Transverse colon (tissue), 4 donors: Measurements from ENCODE around the gene ZBTB20. TPM values are rescaled to one million over a fixed set of nuclear protein-coding genes. Genes with fewer than 3 reads are reported as not detected.

Experiments
- DNase-seq: peaks from one replicate; pipeline ENCODE4 v3.0.0-alpha.2; 2019
- H3K27ac ChIP-seq, 4 donors: fragments of 200-600 bp; sonication (generic); 2 replicates each; pipeline ENCODE4 v1.5.1; 2016 to 2018; ENCODE audit warnings: inconsistent platforms in 4 of 4
- H3K27me3 ChIP-seq: fragments of 200-600 bp; sonication (generic); 2 replicates; pipeline ENCODE4 v1.5.1; 2017; ENCODE audit warnings: inconsistent platforms
- H3K36me3 ChIP-seq, 4 donors: fragments of 200-600 bp; sonication (generic); 2 replicates each; pipeline ENCODE4 v1.5.1; 2017 to 2019; ENCODE audit warnings: inconsistent platforms in 4 of 4
- H3K4me1 ChIP-seq, 4 donors: fragments of 200-600 bp; sonication (generic); 2 replicates each; pipeline ENCODE4 v1.5.1; 2017 to 2020; ENCODE audit warnings: inconsistent platforms in 4 of 4
- H3K4me3 ChIP-seq, 4 donors: fragments of 200-600 bp; sonication (generic); 1 replicate in 1 of 4; 2 replicates in 3 of 4; pipeline versions ENCODE4 v1.5.1 to v1.6.1; 2017 to 2019; ENCODE audit warnings: inconsistent platforms in 4 of 4
- H3K9me3 ChIP-seq, 2 donors: fragments of 200-600 bp; sonication (generic); 2 replicates each; pipeline ENCODE4 v1.5.1; 2017 to 2019; ENCODE audit warnings: inconsistent platforms in 2 of 2
- CTCF ChIP-seq, 5 experiments: fragments of 200-600 bp in 3 of 5; fragments of 450-650 bp in 2 of 5; sonication (generic) in 3 of 5; IDR thresholded peaks; 1 replicate in 2 of 5; 2 replicates in 3 of 5; pipeline ENCODE4 v1.5.1; 2016 to 2017; ENCODE audit warnings: antibody characterized with exemption in 5 of 5, inconsistent platforms in 3 of 5, mild to moderate bottlenecking in 2 of 5, moderate library complexity in 1 of 5
- EP300 ChIP-seq: sonication (generic); formaldehyde crosslinking; IDR thresholded peaks from one replicate; pipeline ENCODE4 v1.6.1; 2017; ENCODE audit warnings: antibody characterized with exemption, low read depth
- POLR2A ChIP-seq: fragments of 450-650 bp; IDR thresholded peaks from one replicate; pipeline ENCODE4 v1.6.1; 2016; ENCODE audit warnings: antibody characterized with exemption, mild to moderate bottlenecking, moderate library complexity
- POLR2AphosphoS5 ChIP-seq, 3 donors: sonication (generic); formaldehyde crosslinking; IDR thresholded peaks; one replicate each; pipeline ENCODE4 v1.6.1; 2016; ENCODE audit warnings: antibody characterized with exemption in 3 of 3
- whole genome bisulfite sequencing, 2 donors: methylation state at CpG; one replicate each; pipeline ENCODE4 v1.1.5; 2018; ENCODE audit warnings: low coverage in 1 of 2; 5-methylcytosine and 5-hydroxymethylcytosine counted together
- in situ Hi-C, 4 donors: fragments of 200-750 bp; cut with MboI; loops; one replicate each; pipeline versions ENCODE4 v1.15.0 to v1.15.1; 2017; ENCODE audit warnings: low sequenced_read_pairs in 3 of 4, low pct_ligation_motif_present in 1 of 4, low pct_unique_long_range_greater_than_20kb in 1 of 4
- intact Hi-C: fragments of 100-400 bp; cut with DNase I; formaldehyde crosslinking; loops from one replicate; pipeline ENCODE4 v1.15.1; 2023; ENCODE audit warnings: low total_unique reads
- total RNA-seq, 4 donors: library from RNA; depleted of rRNA; stranded (reverse); fragments of >200 nt; gene quantifications; one replicate each; pipeline ENCODE4 v1.1.0, GENCODE V29; 2016

ZBTB20 gene
- total RNA-seq, 4 donors from 2014 or later: 44.6 to 50.5 (median 46.4) TPM

GRCh38 chr3:114525278-114525677 is 621.8 kb downstream of the ZBTB20 start:
- 94 to 96% methylated on average over 2 of the region's 2 CpGs for WGBS, 2 donors
- intact Hi-C loops (no loop called here), in situ Hi-C loops (no loop called here)
- no peak for DNase-seq
- no peak for TF ChIP-seq POLR2A
- TF ChIP-seq EP300: no peak
- no peak for TF ChIP-seq CTCF (IDR thresholded peaks at IDR 0.05)
- TF ChIP-seq POLR2AphosphoS5 (IDR thresholded peaks at IDR 0.05): no peak
- Histone ChIP-seq H3K4me1 (no peaks in the 10 kb centered on the region), H3K27me3 (no peaks in the 10 kb centered on the region), H3K36me3 (no peaks in the 10 kb centered on the region), H3K27ac (no peak overlapping the region), H3K4me3 (no peak overlapping the region), H3K9me3 (no peaks in the 10 kb centered on the region)

DNA sequence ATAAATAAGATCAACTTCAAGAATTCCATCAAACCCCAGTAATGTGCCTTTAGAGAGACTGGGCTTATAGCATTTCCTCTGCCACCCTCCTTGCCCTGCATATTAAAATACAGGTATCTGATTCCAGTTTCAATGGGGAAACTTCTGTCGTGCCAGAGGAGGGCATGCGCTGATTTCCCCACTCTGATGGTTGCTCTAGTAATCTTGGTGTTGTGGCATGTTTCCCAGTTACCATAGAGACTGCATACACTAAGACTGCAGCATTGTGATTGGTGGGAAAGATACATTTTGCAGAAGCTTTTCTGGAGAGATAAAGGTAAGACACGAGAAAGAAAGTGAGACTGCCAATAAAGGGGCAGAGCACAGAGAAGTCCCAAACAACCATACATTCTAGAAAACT is 627.7 kb downstream of the ZBTB20 start:
- Histone ChIP-seq H3K4me3 (no peak overlapping the region), H3K9me3 (no peaks in the 10 kb centered on the region), H3K4me1 (peaks cover 0 to 6% (median 0%) of the 10 kb centered on the region in 4 donors), H3K27me3 (no peaks in the 10 kb centered on the region), H3K27ac (no peak overlapping the region), H3K36me3 (no peaks in the 10 kb centered on the region)
- intact Hi-C loops (no loop called here), in situ Hi-C loops (no loop called here)
- TF ChIP-seq CTCF (IDR thresholded peaks at IDR 0.05) (no peak), POLR2A (no peak), POLR2AphosphoS5 (IDR thresholded peaks at IDR 0.05) (no peak), EP300 (no peak)
- WGBS, 2 donors: 21 to 36% methylated on average over 3 of the region's 3 CpGs
- DNase-seq: no peak

- no peak overlapping the region for H3K27ac ChIP-seq
- DNase-seq: no peak
- H3K36me3 ChIP-seq: no peaks in the 10 kb centered on the region
- H3K4me1 ChIP-seq: peaks cover 0 to 6% (median 0%) of the 10 kb centered on the region in 4 donors
- no peaks in the 10 kb centered on the region for H3K27me3 ChIP-seq
- WGBS, 2 donors: 47 to 90% methylated on average over 1 of the region's 1 CpG
- in situ Hi-C loops (no loop called here), intact Hi-C loops (no loop called here)
- TF ChIP-seq EP300: no peak
- TF ChIP-seq POLR2AphosphoS5 (IDR thresholded peaks at IDR 0.05): no peak
- no peak for TF ChIP-seq CTCF (IDR thresholded peaks at IDR 0.05)
- no peak for TF ChIP-seq POLR2A
- no peak overlapping the region for H3K4me3 ChIP-seq
- no peaks in the 10 kb centered on the region for H3K9me3 ChIP-seq
Observed at GRCh38 chr3:114518206-114518808, 628.8 kb downstream of the ZBTB20 start.

DNA sequence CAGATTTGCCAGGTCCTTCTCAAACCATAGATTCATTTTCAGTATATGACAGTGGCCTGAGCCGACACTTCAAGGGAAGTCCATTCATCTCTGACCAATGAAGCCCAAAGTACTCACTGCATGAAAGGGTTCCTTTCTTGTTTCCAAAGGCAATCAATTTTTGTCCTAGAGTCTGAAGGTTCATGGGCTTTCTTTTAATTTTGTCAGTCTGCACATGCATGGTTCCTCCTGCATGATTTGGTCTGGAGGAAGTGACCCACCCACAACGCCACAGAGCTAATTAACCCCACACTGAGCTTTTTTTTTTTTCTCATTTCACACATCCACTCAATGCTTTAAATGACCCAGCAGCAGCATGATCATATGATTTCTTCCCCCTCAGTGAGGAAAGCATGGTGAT is 636.9 kb downstream of the ZBTB20 start:
- H3K27me3 ChIP-seq: no peaks in the 10 kb centered on the region
- DNase-seq: no peak
- no peaks in the 10 kb centered on the region for H3K4me1 ChIP-seq
- no peaks in the 10 kb centered on the region for H3K36me3 ChIP-seq
- no peak for TF ChIP-seq POLR2AphosphoS5 (IDR thresholded peaks at IDR 0.05)
- TF ChIP-seq CTCF (IDR thresholded peaks at IDR 0.05): no peak
- no peak for TF ChIP-seq EP300
- no peak for TF ChIP-seq POLR2A
- intact Hi-C loops: no loop called here
- 67 to 91% methylated on average over 2 of the region's 2 CpGs for WGBS, 2 donors
- in situ Hi-C loops: no loop called here
- no peak overlapping the region for H3K4me3 ChIP-seq
- no peaks in the 10 kb centered on the region for H3K9me3 ChIP-seq
- H3K27ac ChIP-seq: no peak overlapping the region
